ENCODE measurements around the gene LRRC39. TPM values are rescaled to one million over a fixed set of nuclear protein-coding genes. Genes with fewer than 3 reads are reported as not detected.

Gene LRRC39
- total RNA-seq, 1 donor from 2014 or later = 0.08 TPM

- DNase-seq (ENCODE audit: low read depth) = peak; percentile 94
- no peaks in the 10 kb centered on the region for H3K27me3 ChIP-seq (ENCODE audit: control insufficient read depth, insufficient read depth, low read length)
- H3K36me3 ChIP-seq (ENCODE audit: control insufficient read depth, insufficient read depth, low read length) = peaks cover 1% of the 10 kb centered on the region
- H3K4me3 ChIP-seq (ENCODE audit: low read depth, low read length) = peak within 1 kb of the TSS; percentile 78
- TF ChIP-seq CTCF (IDR thresholded peaks at IDR 0.05; ENCODE audit: insufficient read depth, low read length, poor library complexity, severe bottlenecking) = no peak
These were observed 45.2 kb downstream of the LRRC39 start, which contains the start of the genes SASS6 and TRMT13 for GRCh38 chr1:100132566-100133477. Gene SASS6 (minus strand): TSS chr1:100132930. CDS start chr1:100132814, 116 bp downstream. Gene TRMT13 (plus strand): TSS chr1:100133163. CDS start chr1:100133169, 6 bp downstream.

- Histone ChIP-seq H3K36me3 (ENCODE audit: control insufficient read depth, insufficient read depth, low read length) (no peaks in the 10 kb centered on the region), H3K4me3 (ENCODE audit: low read depth, low read length) (peak overlapping the region; percentile 78), H3K27me3 (ENCODE audit: control insufficient read depth, insufficient read depth, low read length) (no peaks in the 10 kb centered on the region)
- no peak for DNase-seq (ENCODE audit: low read depth)
- TF ChIP-seq CTCF (IDR thresholded peaks at IDR 0.05; ENCODE audit: insufficient read depth, low read length, poor library complexity, severe bottlenecking) = no peak
These were observed 46.4 kb downstream of the LRRC39 start for GRCh38 chr1:100131623-100132022.

- Histone ChIP-seq H3K4me3 (ENCODE audit: low read depth, low read length) (no peak overlapping the region), H3K27me3 (ENCODE audit: control insufficient read depth, insufficient read depth, low read length) (no peaks in the 10 kb centered on the region), H3K36me3 (ENCODE audit: control insufficient read depth, insufficient read depth, low read length) (no peaks in the 10 kb centered on the region)
- DNase-seq (ENCODE audit: low read depth) = no peak
- TF ChIP-seq CTCF (IDR thresholded peaks at IDR 0.05; ENCODE audit: insufficient read depth, low read length, poor library complexity, severe bottlenecking) = no peak
These were observed 47.4 kb downstream of the LRRC39 start for GRCh38 chr1:100130552-100131077.

GRCh38 chr1:100127226-100127625 lies 50.8 kb downstream of the LRRC39 start:
- TF ChIP-seq CTCF (IDR thresholded peaks at IDR 0.05; ENCODE audit: insufficient read depth, low read length, poor library complexity, severe bottlenecking) = no peak
- Histone ChIP-seq H3K36me3 (ENCODE audit: control insufficient read depth, insufficient read depth, low read length) (no peaks in the 10 kb centered on the region), H3K4me3 (ENCODE audit: low read depth, low read length) (no peak overlapping the region), H3K27me3 (ENCODE audit: control insufficient read depth, insufficient read depth, low read length) (no peaks in the 10 kb centered on the region)
- DNase-seq (ENCODE audit: low read depth) = no peak

GRCh38 chr1:100122177-100122576 lies 55.9 kb downstream of the LRRC39 start:
- Histone ChIP-seq H3K36me3 (ENCODE audit: control insufficient read depth, insufficient read depth, low read length) (no peaks in the 10 kb centered on the region), H3K4me3 (ENCODE audit: low read depth, low read length) (no peak overlapping the region), H3K27me3 (ENCODE audit: control insufficient read depth, insufficient read depth, low read length) (no peaks in the 10 kb centered on the region)
- no peak for DNase-seq (ENCODE audit: low read depth)
- TF ChIP-seq CTCF (IDR thresholded peaks at IDR 0.05; ENCODE audit: insufficient read depth, low read length, poor library complexity, severe bottlenecking) = no peak

Measured in kidney epithelial cell (primary cell).